Uterus (tissue), 4 donors: ENCODE measurements around the gene CBX8. TPM values are rescaled to one million over a fixed set of nuclear protein-coding genes. Genes with fewer than 3 reads are reported as not detected.

ENCODE experiments used
- DNase-seq, 2 donors: peaks; one replicate each; pipeline ENCODE4 v3.0.0-alpha.2; 2019 to 2020
- H3K27ac ChIP-seq, 2 donors: fragments of 200-600 bp; sonication (generic); 1 replicate in 1 of 2; 2 replicates in 1 of 2; pipeline ENCODE4 v1.5.1; 2016 to 2018
- H3K27me3 ChIP-seq, 2 donors: fragments of 200-600 bp; sonication (generic); one replicate each; pipeline ENCODE4 v1.5.1; 2018 to 2019; ENCODE audit warnings: control low read depth in 1 of 2
- H3K36me3 ChIP-seq, 2 donors: fragments of 200-600 bp; sonication (generic); one replicate each; pipeline ENCODE4 v1.5.1; 2019; ENCODE audit warnings: control low read depth in 1 of 2
- H3K4me1 ChIP-seq, 2 donors: fragments of 200-600 bp; sonication (generic); one replicate each; pipeline ENCODE4 v1.5.1; 2018 to 2019; ENCODE audit warnings: control low read depth in 1 of 2
- H3K4me3 ChIP-seq, 2 donors: fragments of 200-600 bp; sonication (generic); 1 replicate in 1 of 2; 2 replicates in 1 of 2; pipeline ENCODE4 v1.5.1; 2018 to 2019; ENCODE audit warnings: mild to moderate bottlenecking in 1 of 2
- H3K9me3 ChIP-seq, 2 donors: fragments of 200-600 bp; sonication (generic); one replicate each; pipeline ENCODE4 v1.5.1; 2019; ENCODE audit warnings: control low read depth in 1 of 2
- POLR2A ChIP-seq, 2 donors: fragments of 450-650 bp; IDR thresholded peaks; one replicate each; pipeline ENCODE4 v1.6.1; 2016; ENCODE audit warnings: antibody characterized with exemption in 2 of 2, mild to moderate bottlenecking in 1 of 2, moderate library complexity in 1 of 2
- intact Hi-C: fragments of 100-400 bp; cut with DNase I; formaldehyde crosslinking; loops from one replicate; pipeline ENCODE4 v1.15.1; 2023; ENCODE audit warnings: low total_unique reads
- total RNA-seq, 4 donors: library from RNA; depleted of rRNA in 3 of 4; stranded (reverse); fragments of >200 nt in 3 of 4; gene quantifications; one replicate each; pipeline versions ENCODE4 v1.1.0 to v1.2.4, GENCODE V29; 2014 to 2023
- TF ChIP-seq, protein P1 (sequence below), 4 experiments: fragments of 200-600 bp in 2 of 4; fragments of 450-650 bp in 2 of 4; sonication (generic) in 2 of 4; IDR thresholded peaks; one replicate each; pipeline ENCODE4 v1.5.1; 2016 to 2019; ENCODE audit warnings: antibody characterized with exemption in 4 of 4, mild to moderate bottlenecking in 2 of 4, moderate library complexity in 1 of 4
- donor health status: DM: yes; HTN: yes; CAD: no.

CBX8 gene
- total RNA-seq, 4 donors from 2014 or later = 1.8 to 10.7 (median 2.6) TPM; not detected in 1

- peaks cover 7 to 19% of the 10 kb centered on the region in 2 donors for H3K4me1 ChIP-seq
- DNase-seq = no peak
- peak overlapping the region; percentile 51 to 76 for H3K4me3 ChIP-seq
- intact Hi-C loops = no loop called here
- H3K36me3 ChIP-seq = no peaks in the 10 kb centered on the region
- peaks cover 47 to 56% of the 10 kb centered on the region in 2 donors for H3K27me3 ChIP-seq
- H3K9me3 ChIP-seq = no peaks in the 10 kb centered on the region
- no peak for TF ChIP-seq POLR2A (IDR thresholded peaks at IDR 0.05)
- TF ChIP-seq, protein P1, sequence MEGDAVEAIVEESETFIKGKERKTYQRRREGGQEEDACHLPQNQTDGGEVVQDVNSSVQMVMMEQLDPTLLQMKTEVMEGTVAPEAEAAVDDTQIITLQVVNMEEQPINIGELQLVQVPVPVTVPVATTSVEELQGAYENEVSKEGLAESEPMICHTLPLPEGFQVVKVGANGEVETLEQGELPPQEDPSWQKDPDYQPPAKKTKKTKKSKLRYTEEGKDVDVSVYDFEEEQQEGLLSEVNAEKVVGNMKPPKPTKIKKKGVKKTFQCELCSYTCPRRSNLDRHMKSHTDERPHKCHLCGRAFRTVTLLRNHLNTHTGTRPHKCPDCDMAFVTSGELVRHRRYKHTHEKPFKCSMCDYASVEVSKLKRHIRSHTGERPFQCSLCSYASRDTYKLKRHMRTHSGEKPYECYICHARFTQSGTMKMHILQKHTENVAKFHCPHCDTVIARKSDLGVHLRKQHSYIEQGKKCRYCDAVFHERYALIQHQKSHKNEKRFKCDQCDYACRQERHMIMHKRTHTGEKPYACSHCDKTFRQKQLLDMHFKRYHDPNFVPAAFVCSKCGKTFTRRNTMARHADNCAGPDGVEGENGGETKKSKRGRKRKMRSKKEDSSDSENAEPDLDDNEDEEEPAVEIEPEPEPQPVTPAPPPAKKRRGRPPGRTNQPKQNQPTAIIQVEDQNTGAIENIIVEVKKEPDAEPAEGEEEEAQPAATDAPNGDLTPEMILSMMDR (IDR thresholded peaks at IDR 0.05) = no peak
- peak overlapping the region; percentile 66 to 73 for H3K27ac ChIP-seq
Observed at GRCh38 chr17:79796444-79796762, 474 bp downstream of the CBX8 start.

GRCh38 chr17:79795795-79796443 is 958 bp downstream of the CBX8 start:
- Histone ChIP-seq H3K9me3 (no peaks in the 10 kb centered on the region), H3K4me3 (peak overlapping the region; percentile 51 to 76), H3K27me3 (peaks cover 47 to 56% of the 10 kb centered on the region in 2 donors), H3K4me1 (peaks cover 7 to 19% of the 10 kb centered on the region in 2 donors), H3K36me3 (no peaks in the 10 kb centered on the region), H3K27ac (no peak overlapping the region)
- TF ChIP-seq POLR2A (IDR thresholded peaks at IDR 0.05) = no peak
- TF ChIP-seq, protein P1 (IDR thresholded peaks at IDR 0.05) = no peak
- intact Hi-C loops = no loop called here
- no peak for DNase-seq

DNA sequence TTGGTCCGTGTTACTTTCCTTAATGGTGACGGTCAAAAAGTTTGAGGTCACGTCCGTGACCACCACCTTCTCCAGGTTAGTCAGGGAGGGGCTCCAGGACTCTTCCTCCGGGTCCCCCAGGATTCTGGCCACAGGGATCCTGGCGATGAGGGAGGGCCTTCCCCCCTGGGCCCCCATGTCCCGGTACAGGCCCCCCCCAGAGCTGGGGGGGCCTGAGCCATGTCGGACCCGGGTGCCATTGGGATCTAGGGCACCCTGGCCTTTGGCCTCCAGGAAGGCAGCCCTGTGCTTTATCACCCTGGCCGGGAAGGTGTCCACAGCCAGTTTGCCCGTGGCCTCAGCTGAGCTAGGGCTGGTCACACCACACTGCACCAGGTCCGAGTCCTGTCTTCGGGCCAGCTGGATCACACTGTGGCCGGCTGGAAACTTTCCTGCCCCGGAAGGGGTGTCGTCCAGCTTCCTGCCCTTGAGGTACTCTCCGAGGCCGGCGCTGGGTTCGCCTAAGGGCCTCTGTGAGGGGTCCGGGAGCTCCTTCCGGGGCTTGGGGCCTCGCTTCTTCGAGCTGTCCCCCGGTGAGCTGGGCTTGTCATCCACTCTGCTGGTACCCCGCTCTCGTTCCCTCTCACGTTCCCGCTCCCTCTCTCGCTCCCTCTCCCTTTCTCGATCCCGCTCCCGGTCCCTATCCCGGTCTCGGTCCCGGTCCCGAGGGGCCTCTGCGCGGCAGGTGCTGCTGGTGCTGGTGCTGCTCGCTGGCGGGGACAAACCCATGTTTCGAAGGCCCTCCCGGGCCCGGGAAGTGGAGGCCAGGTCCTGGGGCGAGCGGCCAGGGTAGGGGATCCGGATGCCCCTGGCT is 2.0 kb downstream of the CBX8 start:
- H3K36me3 ChIP-seq = no peaks in the 10 kb centered on the region
- intact Hi-C loops = loop anchor here (5.0 kb wide), 1 partner anchor 47 kb away; no protein-coding TSS in a partner anchor
- TF ChIP-seq, protein P1 (IDR thresholded peaks at IDR 0.05) = no peak
- no peak for TF ChIP-seq POLR2A (IDR thresholded peaks at IDR 0.05)
- peaks cover 47 to 56% of the 10 kb centered on the region in 2 donors for H3K27me3 ChIP-seq
- H3K27ac ChIP-seq = no peak overlapping the region
- DNase-seq = no peak
- H3K4me1 ChIP-seq = peaks cover 7 to 24% of the 10 kb centered on the region in 2 donors
- H3K9me3 ChIP-seq = no peaks in the 10 kb centered on the region
- no peak overlapping the region for H3K4me3 ChIP-seq

DNA sequence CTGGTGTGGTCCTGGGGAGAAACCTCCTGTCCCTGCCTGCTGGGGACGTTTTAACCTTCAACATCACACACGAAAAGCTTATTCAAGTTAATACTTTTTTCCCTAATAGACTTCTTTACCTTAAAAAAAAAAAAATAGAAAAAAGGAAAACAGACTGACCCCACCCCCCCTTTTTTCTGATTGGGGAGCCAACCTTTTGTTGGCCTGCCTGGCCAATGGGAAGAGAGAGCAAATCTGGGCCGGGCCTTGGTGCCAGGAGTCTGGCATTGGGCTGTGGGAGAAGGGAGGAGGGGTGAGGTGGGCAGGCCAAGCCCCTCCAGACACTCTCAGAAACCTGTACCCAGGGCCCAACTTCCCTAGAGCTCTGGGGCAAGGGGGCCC is 3.0 kb downstream of the CBX8 start:
- Histone ChIP-seq H3K9me3 (no peaks in the 10 kb centered on the region), H3K4me3 (no peak overlapping the region), H3K27me3 (peaks cover 46 to 52% of the 10 kb centered on the region in 2 donors), H3K27ac (no peak overlapping the region), H3K36me3 (no peaks in the 10 kb centered on the region), H3K4me1 (peaks cover 7 to 24% of the 10 kb centered on the region in 2 donors)
- DNase-seq = no peak
- intact Hi-C loops = loop anchor here (5.0 kb wide), 1 partner anchor 48 kb away; no protein-coding TSS in a partner anchor
- TF ChIP-seq, protein P1 (IDR thresholded peaks at IDR 0.05) = no peak
- no peak for TF ChIP-seq POLR2A (IDR thresholded peaks at IDR 0.05)
